Heart left ventricle (tissue), 13 donors: Measurements from ENCODE around the gene SSNA1.

ENCODE experiments used
- CTCF ChIP-seq, 12 donors: fragments of 200-600 bp; sonication (generic) in 4 of 12; IDR thresholded peaks; one replicate each; pipeline versions ENCODE4 v1.5.0 to v1.8.0; 2018 to 2022; ENCODE audit warnings: antibody characterized with exemption in 12 of 12, mild to moderate bottlenecking in 5 of 12
- POLR2A ChIP-seq, 2 donors: fragments of 450-650 bp; IDR thresholded peaks; one replicate each; pipeline ENCODE4 v1.6.1; 2017; ENCODE audit warnings: antibody characterized with exemption in 2 of 2, mild to moderate bottlenecking in 2 of 2, moderate library complexity in 2 of 2
- donor health status: ischemic (EF 13 %, LVEDD 7.1; RV severe dilation, severe dysfunction).
- donor health status: DM: no; HTN: yes; CAD: no.
- donor health status: DM: no; HTN: no; CAD: no.
- donor health status: ischemic (EF 25% LVEDD 6.9; RV normal size, moderate dysfunction).
- donor health status: ischemic (EF 25% LVEDD 5.7; RV mildly dilated, moderate dysfunction).
- donor health status: ischemic (EF 35%, LVEDD 5.7; RV mildly dilated, moderate dysfunction).
- donor health status: nonischemic (EF 11% LVEDD 7.7; RV severe dilation, severe dysfunction).
- donor health status: DM: yes; HTN: yes; CAD: no.
- donor health status: PGD.
- donor health status: ischemic (EF 29% LVEDD 5.4; RV normal size, mild dysfunction).
- donor health status: nonischemic (EF 23%, LVEDD 6.1; RV moderate dilation, normal function).

DNA sequence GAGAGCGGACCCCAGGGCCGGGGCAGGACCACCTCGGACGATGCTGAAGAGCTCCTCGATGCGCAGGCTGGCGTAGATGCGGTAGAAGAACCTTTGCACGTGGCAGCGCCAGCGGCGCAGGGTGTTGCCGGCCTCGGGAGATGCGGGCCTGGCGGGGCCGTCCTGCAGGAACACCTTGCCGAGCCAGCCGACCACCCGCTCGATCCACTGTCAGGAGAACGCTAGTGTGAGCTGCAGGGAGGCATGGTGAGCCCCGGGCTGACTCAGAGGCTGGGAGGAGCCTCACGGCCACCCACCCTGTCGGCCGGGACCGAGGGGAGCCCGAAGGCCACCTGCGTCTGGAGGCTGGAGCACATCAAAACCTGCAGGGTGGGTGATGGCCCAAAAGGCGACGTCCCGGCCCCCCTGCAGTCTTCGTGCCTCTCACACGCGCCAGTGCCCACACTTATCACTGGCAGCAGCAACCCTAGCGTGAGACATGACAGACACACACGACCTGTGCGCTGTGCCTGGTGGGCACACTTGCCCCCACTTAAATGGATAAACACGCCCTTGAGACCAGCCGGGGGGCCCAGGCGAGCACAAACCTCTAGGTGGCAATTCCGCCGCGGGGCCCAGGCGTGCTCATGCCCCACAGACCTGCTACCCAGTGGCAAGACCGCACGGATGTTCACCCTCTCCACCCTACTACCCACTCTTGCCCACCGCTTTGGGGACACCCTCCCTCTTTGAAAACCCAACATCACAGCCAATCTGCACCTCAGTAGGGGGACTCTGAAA is 3.4 kb upstream of the SSNA1 start:
- TF ChIP-seq CTCF (IDR thresholded peaks at IDR 0.05) (no peak), POLR2A (IDR thresholded peaks at IDR 0.05) (no peak)
